HTERT RPE-1 (cell line): ENCODE results near the gene SPRR2A.
"Not testable (repeated sequence)": the region's sequence is repeated elsewhere in the genome, so short reads cannot be mapped to it uniquely, and the experiment has no call there.

ENCODE experiments used
- in situ Hi-C: fragments of 300-500 bp; cut with MboI; formaldehyde crosslinking; loops from 4 replicates; pipeline ENCODE4 v1.14.3; 2020; ENCODE audit warnings: low sequenced_read_pairs

The SPRR2A gene

GRCh38 chr1:153025797-153026196 lies 31.5 kb downstream of the SPRR2A start:
- in situ Hi-C loops, result no loop called here

GRCh38 chr1:153024413-153024812 lies 32.9 kb downstream of the SPRR2A start:
- in situ Hi-C loops, result no loop called here

- in situ Hi-C loops, result no loop called here
Observed at GRCh38 chr1:153023109-153023508, 34.2 kb downstream of the SPRR2A start.

- in situ Hi-C loops, result not testable (repeated sequence)
Observed at GRCh38 chr1:153022340-153022739, 35.0 kb downstream of the SPRR2A start.

- in situ Hi-C loops, result not testable (repeated sequence)
Observed at GRCh38 chr1:153021829-153022228, 35.5 kb downstream of the SPRR2A start.

GRCh38 chr1:153011235-153011758 lies 46.0 kb downstream of the SPRR2A start:
- in situ Hi-C loops, result not testable (repeated sequence)
